HepG2 (cell line): ENCODE measurements around the gene NLE1. TPM values are rescaled to one million over a fixed set of nuclear protein-coding genes. Genes with fewer than 3 reads are reported as not detected.

Experiments used
- ATAC-seq: fragments of 200-7000 bp; cut with Tn5 transposase; 3 replicates; pipeline ENCODE4 v1.9.1; 2020; ENCODE audit warnings: mild to moderate bottlenecking, moderate library complexity
- BruUV-seq: library from RNA; stranded (reverse); fragments of 400-500 nt; replicated peaks from 2 replicates; lab custom pipeline; 2021; lab: Mats Ljungman, UMichigan
- CTCF ChIA-PET: fragments of 300-600 bp; formaldehyde crosslinking; extraction: SDS; loops from one replicate; lab custom pipeline; 2021; ENCODE audit warnings: low total read pairs, inconsistent platforms, low intra/inter-chr PET ratio; lab: Yijun Ruan, JAX
- POLR2A ChIA-PET: fragments of 350-600 bp; sonication (Branson Sonifier 250); formaldehyde crosslinking; loops from one replicate; lab custom pipeline; 2020; ENCODE audit warnings: antibody characterized with exemption, inconsistent platforms; lab: Yijun Ruan, JAX
- DNase-seq: peaks from one replicate; pipeline ENCODE4 v3.0.0-alpha.2; 2015; ENCODE audit warnings: low spot score
- FAIRE-seq: peaks from 3 replicates; lab custom pipeline; 2011; peaks lifted over from hg19 to GRCh38; lab: Jason Lieb, UNC
- H2AFZ ChIP-seq: one replicate; pipeline ENCODE4 v1.6.1; 2011; ENCODE audit warnings: low read length, inconsistent platforms
- H3K27ac ChIP-seq: fragments of 300-600 bp; 3 replicates; pipeline ENCODE4 v1.8.0; 2011; ENCODE audit warnings: mixed run types, mild to moderate bottlenecking, mixed read lengths, low read length, inconsistent platforms; ENCODE audit not compliant: insufficient read depth; ENCODE audit errors: extremely low read length
- H3K27me3 ChIP-seq, 2 experiments: fragments of 200-600 bp in 1 of 2; 2 replicates in 1 of 2; 3 replicates in 1 of 2; pipeline versions ENCODE4 v1.6.0 to v1.8.0; 2011; ENCODE audit warnings: low read length in 2 of 2, mild to moderate bottlenecking in 2 of 2, moderate library complexity in 2 of 2, inconsistent platforms in 1 of 2; ENCODE audit not compliant: insufficient read depth in 2 of 2, control insufficient read depth in 1 of 2
- H3K36me3 ChIP-seq, 2 experiments: fragments of 200-600 bp in 1 of 2; replicated peaks in 1 of 2; 2 replicates in 1 of 2; 3 replicates in 1 of 2; pipeline versions ENCODE4 v1.5.1 to v1.8.0; 2011; ENCODE audit warnings: low read length in 2 of 2, inconsistent platforms in 1 of 2; ENCODE audit not compliant: insufficient read depth in 2 of 2, control insufficient read depth in 1 of 2
- H3K4me1 ChIP-seq: 2 replicates; pipeline ENCODE4 v1.5.1; 2012; ENCODE audit warnings: low read length, inconsistent platforms; ENCODE audit not compliant: insufficient read depth
- H3K4me2 ChIP-seq: 2 replicates; pipeline ENCODE4 v1.6.0; 2011; ENCODE audit warnings: low read depth, low read length, inconsistent platforms
- H3K4me3 ChIP-seq, 3 experiments: fragments of 200-600 bp in 1 of 3; sonication (generic), shearing (Covaris generic) in 1 of 3; replicated peaks in 1 of 3; 2 replicates each; pipeline ENCODE4 v1.5.1; 2011 to 2016; ENCODE audit warnings: low read length in 3 of 3, inconsistent platforms in 2 of 3, low read depth in 2 of 3, mild to moderate bottlenecking in 2 of 3, control low read depth in 1 of 3, mixed read lengths in 1 of 3; ENCODE audit not compliant: insufficient read depth in 1 of 3
- H3K79me2 ChIP-seq: one replicate; pipeline ENCODE4 v1.6.1; 2011; ENCODE audit warnings: low read length, inconsistent platforms; ENCODE audit not compliant: insufficient read depth
- H3K9ac ChIP-seq: 2 replicates; pipeline ENCODE4 v1.6.0; 2011; ENCODE audit warnings: mild to moderate bottlenecking, low read depth, low read length, inconsistent platforms; ENCODE audit not compliant: insufficient read depth
- H3K9me3 ChIP-seq: 2 replicates; pipeline ENCODE4 v1.5.1; 2012; ENCODE audit warnings: mild to moderate bottlenecking, low read length
- H4K20me1 ChIP-seq: 2 replicates; pipeline ENCODE4 v1.6.0; 2011; ENCODE audit warnings: inconsistent platforms, mild to moderate bottlenecking, low read length, moderate library complexity; ENCODE audit not compliant: insufficient read depth
- CEBPZ ChIP-seq: IDR thresholded peaks from 2 replicates; pipeline ENCODE4 v1.6.1; 2012; ENCODE audit warnings: low read length, improper control_type of control experiment
- ETV6 ChIP-seq: sonication (generic); formaldehyde crosslinking; conservative IDR thresholded peaks from 2 replicates; pipeline ENCODE4 v1.4.0; 2020; ENCODE audit warnings: missing genetic modification reagents
- FOXC1 ChIP-seq: sonication (generic); formaldehyde crosslinking; IDR thresholded peaks from 2 replicates; pipeline ENCODE4 v1.8.0; 2022; ENCODE audit warnings: mild to moderate bottlenecking, missing genetic modification reagents, borderline replicate concordance
- GMEB1 ChIP-seq: sonication (generic); formaldehyde crosslinking; IDR thresholded peaks from 2 replicates; pipeline ENCODE4 v1.5.1; 2020; ENCODE audit warnings: missing genetic modification reagents, mild to moderate bottlenecking, borderline replicate concordance
- KDM1A ChIP-seq: IDR thresholded peaks from 2 replicates; pipeline ENCODE4 v1.6.1; 2016; ENCODE audit warnings: missing compliant biosample characterization
- KDM3A ChIP-seq: IDR thresholded peaks from 2 replicates; pipeline ENCODE4 v1.6.1; 2018; ENCODE audit warnings: low read depth, missing compliant biosample characterization
- MTERF4 ChIP-seq: sonication (generic); formaldehyde crosslinking; IDR thresholded peaks from 2 replicates; pipeline ENCODE4 v1.8.0; 2023; ENCODE audit warnings: mild to moderate bottlenecking, missing genetic modification reagents
- RCOR2 ChIP-seq: IDR thresholded peaks from 2 replicates; pipeline ENCODE4 v1.6.1; 2016; ENCODE audit warnings: missing biosample characterization, missing genetic modification reagents
- SP2 ChIP-seq: sonication (generic); formaldehyde crosslinking; IDR thresholded peaks from 2 replicates; pipeline ENCODE4 v1.5.1; 2020; ENCODE audit warnings: mild to moderate bottlenecking, missing genetic modification reagents
- THRA ChIP-seq: sonication (generic); formaldehyde crosslinking; IDR thresholded peaks from 2 replicates; pipeline ENCODE4 v1.4.0; 2020; ENCODE audit warnings: missing genetic modification reagents, borderline replicate concordance
- ZNF232 ChIP-seq: sonication (generic); formaldehyde crosslinking; IDR thresholded peaks from 2 replicates; pipeline ENCODE4 v1.4.0; 2020; ENCODE audit warnings: missing genetic modification reagents, borderline replicate concordance
- ZNF282 ChIP-seq: fragments of 450-650 bp; IDR thresholded peaks from 2 replicates; pipeline ENCODE4 v1.6.1; 2018; ENCODE audit not compliant: partially characterized antibody
- ZNF543 ChIP-seq: sonication (generic); formaldehyde crosslinking; IDR thresholded peaks from 2 replicates; pipeline ENCODE4 v1.4.0; 2020; ENCODE audit warnings: mild to moderate bottlenecking, missing genetic modification reagents
- whole genome bisulfite sequencing: methylation state at CpG from one replicate; pipeline ENCODE4 v1.1.6; 2017; ENCODE audit warnings: low lambda C conversion rate; 5-methylcytosine and 5-hydroxymethylcytosine counted together
- in situ Hi-C: cut with HindIII; loops from 2 replicates; pipeline ENCODE4 v1.10.0; 2017; ENCODE audit warnings: low pct_unique_long_range_greater_than_20kb; ENCODE audit not compliant: extremely low pct_ligation_motif_present
- intact Hi-C: fragments of 100-400 bp; cut with micrococcal nuclease; formaldehyde crosslinking; loops from one replicate; pipeline ENCODE4 v1.10.0; 2022; ENCODE audit not compliant: unreplicated experiment
- polyA plus RNA-seq, 8 experiments: library from polyadenylated mRNA; depleted of rRNA in 3 of 8; stranded (reverse) in 7 of 8; unstranded in 1 of 8; fragments of >200 nt; fragmentation: Illumina TruSeq in 4 of 8; extraction: Trizol in 4 of 8; gene quantifications; 2 replicates each; pipeline versions ENCODE4 v1.2.1 to v1.2.3, GENCODE V29; 2011 to 2016; ENCODE audit warnings: low read depth in 4 of 8, missing spikeins in 1 of 8, mixed read lengths in 1 of 8; ENCODE audit not compliant: insufficient read depth in 1 of 8
- total RNA-seq, 5 experiments: library from RNA; depleted of rRNA; stranded (reverse); fragments of >200 nt; fragmentation: Illumina TruSeq; extraction: Trizol; gene quantifications; 2 replicates each; pipeline ENCODE4 v1.2.3, GENCODE V29; 2016; ENCODE audit warnings: low read depth in 1 of 5

The NLE1 gene
- total and polyA plus RNA-seq, 2 of the 13 experiments (the other 11 are each of a cell fraction or from before 2014, with no cell fraction given) = 20.3 to 34.5 TPM

GRCh38 chr17:35164716-35165115 is 22.6 kb upstream of the NLE1 start:
- Histone ChIP-seq H3K9me3 (no peaks in the 10 kb centered on the region), H3K27me3 (peaks cover 0 to 23% of the 10 kb centered on the region in 2 experiments; a peak in 3 of 5 replicates), H3K4me3 (no peak overlapping the region), H3K9ac (no peak overlapping the region), H4K20me1 (no peaks in the 10 kb centered on the region), H3K4me1 (no peaks in the 10 kb centered on the region), H2AFZ (no peak overlapping the region), H3K79me2 (no peaks in the 10 kb centered on the region), H3K4me2 (no peak overlapping the region), H3K36me3 (no peaks in the 10 kb centered on the region), H3K27ac (no peak overlapping the region)
- BruUV-seq = no TSS peak
- 12% methylated on average over 5 of the region's 5 CpGs for WGBS
- ChIA-PET POLR2A (no interaction called here), CTCF (no interaction called here)
- no peak for DNase-seq
- in situ Hi-C loops (no loop called here), intact Hi-C loops (no loop called here)
- FAIRE-seq = no peak
- TF ChIP-seq ZNF232 = no peak
- TF ChIP-seq GMEB1 = no peak
- no peak for TF ChIP-seq ZNF543 (CRISPR knock-in tag)
- no peak for TF ChIP-seq FOXC1 (CRISPR knock-in tag)
- ATAC-seq = no peak

- ChIA-PET POLR2A (no interaction called here), CTCF (no interaction called here)
- Histone ChIP-seq H3K4me2 (no peak overlapping the region), H3K36me3 (no peaks in the 10 kb centered on the region), H3K4me1 (no peaks in the 10 kb centered on the region), H4K20me1 (no peaks in the 10 kb centered on the region), H3K4me3 (no peak overlapping the region), H3K27ac (no peak overlapping the region), H3K9ac (no peak overlapping the region), H3K79me2 (no peaks in the 10 kb centered on the region), H3K9me3 (no peaks in the 10 kb centered on the region), H3K27me3 (peaks cover 0 to 18% of the 10 kb centered on the region in 2 experiments; a peak in 2 of 5 replicates), H2AFZ (no peak overlapping the region)
- FAIRE-seq = no peak
- intact Hi-C loops (no loop called here), in situ Hi-C loops (no loop called here)
- no TSS peak for BruUV-seq
- ATAC-seq = no peak
- no peak for DNase-seq
- 67% methylated on average over 1 of the region's 7 CpGs for WGBS
- TF ChIP-seq RCOR2 (CRISPR knock-in tag) (no peak), SP2 (CRISPR knock-in tag) (no peak), KDM1A (CRISPR knock-in tag) (no peak), MTERF4 (CRISPR knock-in tag) (no peak), ETV6 (no peak), CEBPZ (no peak), KDM3A (CRISPR knock-in tag) (no peak), ZNF282 (no peak), THRA (no peak)
Measured at GRCh38 chr17:35163886-35164285, 21.8 kb upstream of the NLE1 start.
